HG03520 (cell line): Measurements from ENCODE around the gene RAX2.
"Not testable (repeated sequence)": the region's sequence is repeated elsewhere in the genome, so short reads cannot be mapped to it uniquely, and the experiment has no call there.

ENCODE experiments used
- ATAC-seq: cut with Tn5 transposase; IDR thresholded peaks from one replicate; pipeline ENCODE4 v1.9.1; 2021; ENCODE audit warnings: mild to moderate bottlenecking, moderate library complexity; ENCODE audit not compliant: unreplicated experiment

Gene RAX2

GRCh38 chr19:3761382-3762129 lies 10.5 kb downstream of the RAX2 start, which contains the start of gene APBA3:
Gene APBA3 (minus strand): TSS chr19:3761692. CDS start chr19:3760264, 1,428 bp downstream.
- peak; percentile 43 for ATAC-seq

- ATAC-seq, result no peak
These were observed 11.1 kb downstream of the RAX2 start for GRCh38 chr19:3760871-3761361.

GRCh38 chr19:3759482-3760254 lies 12.4 kb downstream of the RAX2 start:
- no peak for ATAC-seq

GRCh38 chr19:3758297-3758696 lies 13.7 kb downstream of the RAX2 start:
- not testable (repeated sequence) for ATAC-seq

GRCh38 chr19:3757705-3758104 lies 14.3 kb downstream of the RAX2 start:
- ATAC-seq, result not testable (repeated sequence)

GRCh38 chr19:3753631-3754410 lies 18.2 kb downstream of the RAX2 start:
- ATAC-seq, result no peak

- no peak for ATAC-seq
These were observed 19.5 kb downstream of the RAX2 start for GRCh38 chr19:3752492-3752891.

GRCh38 chr19:3751236-3751635 lies 20.8 kb downstream of the RAX2 start:
- no peak for ATAC-seq

GRCh38 chr19:3750211-3750610 lies 21.8 kb downstream of the RAX2 start:
- no peak for ATAC-seq

- no peak for ATAC-seq
These were observed 23.1 kb downstream of the RAX2 start for GRCh38 chr19:3748965-3749364.

GRCh38 chr19:3746371-3747056 lies 25.5 kb downstream of the RAX2 start:
- no peak for ATAC-seq

- ATAC-seq, result no peak
These were observed 26.5 kb downstream of the RAX2 start for GRCh38 chr19:3745363-3746045.

GRCh38 chr19:3743486-3743885 lies 28.5 kb downstream of the RAX2 start:
- no peak for ATAC-seq

- ATAC-seq, result no peak
These were observed 31.6 kb downstream of the RAX2 start for GRCh38 chr19:3740431-3740830.

GRCh38 chr19:3738477-3739220 lies 33.4 kb downstream of the RAX2 start:
- no peak for ATAC-seq

- ATAC-seq, result no peak
These were observed 34.4 kb downstream of the RAX2 start for GRCh38 chr19:3737487-3738205.

- no peak for ATAC-seq
These were observed 35.8 kb downstream of the RAX2 start for GRCh38 chr19:3736106-3736724.

- no peak for ATAC-seq
These were observed 37.8 kb downstream of the RAX2 start for GRCh38 chr19:3734310-3734600.
